ENCODE results near the gene ZBTB37. TPM values are rescaled to one million over a fixed set of nuclear protein-coding genes. Genes with fewer than 3 reads are reported as not detected.

Gene ZBTB37
- total and polyA plus RNA-seq, 2 donors from 2014 or later = 1.0 to 19.1 TPM

Other genes with a start within 250 kb of the ZBTB37 start
- not detected for gene TEX50, start 233.0 kb upstream of the ZBTB37 start, total RNA-seq
- gene TEX50, start 233.0 kb upstream of the ZBTB37 start, polyA plus RNA-seq (ENCODE audit: insufficient read depth, low read depth, low replicate concordance) = not detected
- gene ANKRD45, start 198.5 kb upstream of the ZBTB37 start, total RNA-seq = 7.7 TPM
- gene ANKRD45, start 198.5 kb upstream of the ZBTB37 start, polyA plus RNA-seq (ENCODE audit: insufficient read depth, low read depth, low replicate concordance) = 1.2 TPM
- gene KLHL20, start 153.4 kb upstream of the ZBTB37 start, total RNA-seq = 23.5 TPM
- 6.2 TPM for gene KLHL20, start 153.4 kb upstream of the ZBTB37 start, polyA plus RNA-seq (ENCODE audit: insufficient read depth, low read depth, low replicate concordance)
- 19.6 TPM for gene DARS2, start 43.7 kb upstream of the ZBTB37 start, total RNA-seq
- gene DARS2, start 43.7 kb upstream of the ZBTB37 start, polyA plus RNA-seq (ENCODE audit: insufficient read depth, low read depth, low replicate concordance) = 14.2 TPM
- gene CENPL, start 43.5 kb upstream of the ZBTB37 start, total RNA-seq = 3.7 TPM
- 0.71 TPM for gene CENPL, start 43.5 kb upstream of the ZBTB37 start, polyA plus RNA-seq (ENCODE audit: insufficient read depth, low read depth, low replicate concordance)
- gene GAS5, start 391 bp upstream of the ZBTB37 start, total RNA-seq = 275 TPM
- gene GAS5, start 391 bp upstream of the ZBTB37 start, polyA plus RNA-seq (ENCODE audit: insufficient read depth, low read depth, low replicate concordance) = 239 TPM
- 0.41 TPM for gene SERPINC1, start 48.9 kb downstream of the ZBTB37 start, total RNA-seq
- gene SERPINC1, start 48.9 kb downstream of the ZBTB37 start, polyA plus RNA-seq (ENCODE audit: insufficient read depth, low read depth, low replicate concordance) = 0.82 TPM
- 40.5 TPM for gene RC3H1, start 154.0 kb downstream of the ZBTB37 start, total RNA-seq
- 2.5 TPM for gene RC3H1, start 154.0 kb downstream of the ZBTB37 start, polyA plus RNA-seq (ENCODE audit: insufficient read depth, low read depth, low replicate concordance)